H1 (cell line): ENCODE data around the gene PIK3R6. TPM values are rescaled to one million over a fixed set of nuclear protein-coding genes. Genes with fewer than 3 reads are reported as not detected.
A peak's percentile ranks its signal among the peaks of the same experiment; 100 is the strongest.

Experiments
- CTCF ChIA-PET: fragments of 300-600 bp; sonication (Branson Sonifier 250); formaldehyde crosslinking; loops from one replicate; lab custom pipeline; 2021; ENCODE audit not compliant: partially characterized antibody; lab: Charles Lee
- POLR2A ChIA-PET: fragments of 300-600 bp; sonication (Branson Sonifier 250); formaldehyde crosslinking; loops from one replicate; lab custom pipeline; 2021; ENCODE audit warnings: inconsistent platforms; ENCODE audit not compliant: partially characterized antibody; lab: Charles Lee
- DNase-seq, 2 experiments: peaks; one replicate each; pipeline versions ENCODE4 v3.0.0 to v3.0.0-alpha.2; 2010 to 2022; ENCODE audit warnings: low spot score in 2 of 2, low read depth in 1 of 2, mixed read lengths in 1 of 2
- FAIRE-seq: peaks from 2 replicates; lab custom pipeline; 2011; peaks lifted over from hg19 to GRCh38; lab: Jason Lieb, UNC
- H2AFZ ChIP-seq: 2 replicates; pipeline ENCODE4 v1.8.1; 2012; ENCODE audit warnings: low read length, inconsistent platforms
- H2AK5ac ChIP-seq: 2 replicates; pipeline ENCODE4 v1.6.1; 2013; ENCODE audit warnings: low read depth, low read length
- H2BK120ac ChIP-seq: replicated peaks from 2 replicates; pipeline ENCODE3; 2013; ENCODE audit warnings: low read depth, low read length, inconsistent platforms
- H2BK12ac ChIP-seq: 2 replicates; pipeline ENCODE4 v1.6.1; 2013; ENCODE audit warnings: low read depth, low read length
- H2BK15ac ChIP-seq: 2 replicates; pipeline ENCODE4 v1.6.1; 2013; ENCODE audit warnings: low read length
- H2BK20ac ChIP-seq: 2 replicates; pipeline ENCODE4 v1.6.1; 2013; ENCODE audit warnings: low read length
- H2BK5ac ChIP-seq: 2 replicates; pipeline ENCODE4 v1.6.1; 2013; ENCODE audit warnings: low read depth, low read length
- H3K14ac ChIP-seq: 2 replicates; pipeline ENCODE4 v1.6.1; 2013; ENCODE audit warnings: inconsistent platforms; ENCODE audit not compliant: insufficient read length
- H3K18ac ChIP-seq: 2 replicates; pipeline ENCODE4 v1.6.1; 2013; ENCODE audit warnings: low read length; ENCODE audit errors: extremely low read depth
- H3K23ac ChIP-seq: 2 replicates; pipeline ENCODE4 v1.6.1; 2013; ENCODE audit warnings: inconsistent platforms; ENCODE audit not compliant: insufficient read length
- H3K23me2 ChIP-seq: 2 replicates; pipeline ENCODE4 v1.6.1; 2013; ENCODE audit warnings: low read depth, low read length
- H3K27ac ChIP-seq: 2 replicates; pipeline ENCODE4 v1.6.1; 2011; ENCODE audit warnings: low read depth, low read length, inconsistent platforms
- H3K27me3 ChIP-seq, 4 experiments: replicated peaks in 1 of 4; 1 replicate in 1 of 4; 2 replicates in 3 of 4; pipeline versions ENCODE4 v1.6.1 to v1.8.1; 2011 to 2013; ENCODE audit warnings: low read length in 3 of 4, mild to moderate bottlenecking in 3 of 4, inconsistent platforms in 2 of 4, mixed read lengths in 2 of 4, moderate library complexity in 1 of 4; ENCODE audit not compliant: control insufficient read depth in 3 of 4, insufficient read depth in 3 of 4; ENCODE audit errors: extremely low read depth in 1 of 4
- H3K36me3 ChIP-seq, 4 experiments: 2 replicates each; pipeline versions ENCODE4 v1.6.1 to v1.8.1; 2011 to 2013; ENCODE audit warnings: mild to moderate bottlenecking in 4 of 4, low read length in 3 of 4, moderate library complexity in 2 of 4, control low read depth in 1 of 4, inconsistent platforms in 1 of 4; ENCODE audit not compliant: insufficient read depth in 4 of 4, control insufficient read depth in 2 of 4
- H3K4ac ChIP-seq: replicated peaks from 2 replicates; pipeline ENCODE3; 2013; ENCODE audit warnings: low read length, low read depth, mixed read lengths, inconsistent platforms; ENCODE audit not compliant: insufficient read length
- H3K4me1 ChIP-seq, 4 experiments: replicated peaks in 1 of 4; 1 replicate in 1 of 4; 2 replicates in 3 of 4; pipeline versions ENCODE4 v1.6.1 to v1.8.1; 2011 to 2013; ENCODE audit warnings: low read length in 3 of 4, inconsistent platforms in 2 of 4, mixed read lengths in 1 of 4; ENCODE audit not compliant: insufficient read depth in 4 of 4, control insufficient read depth in 3 of 4
- H3K4me2 ChIP-seq, 2 experiments: 2 replicates each; pipeline versions ENCODE4 v1.6.1 to v1.8.1; 2011 to 2013; ENCODE audit warnings: low read depth in 2 of 2, low read length in 2 of 2, control low read depth in 1 of 2, inconsistent platforms in 1 of 2, mild to moderate bottlenecking in 1 of 2; ENCODE audit not compliant: insufficient read depth in 1 of 2
- H3K4me3 ChIP-seq, 4 experiments: fragments of 200-600, 300-600 bp in 1 of 4; sonication (generic), shearing (Covaris generic), sonication (Bioruptor Twin) in 1 of 4; 2 replicates each; pipeline versions ENCODE4 v1.5.1 to v1.8.1; 2011 to 2016; ENCODE audit warnings: low read length in 4 of 4, low read depth in 3 of 4, control low read depth in 2 of 4, inconsistent platforms in 2 of 4, mild to moderate bottlenecking in 2 of 4, mixed read lengths in 1 of 4, moderate library complexity in 1 of 4; ENCODE audit not compliant: insufficient read depth in 2 of 4; ENCODE audit errors: extremely low read depth in 1 of 4
- H3K56ac ChIP-seq: replicated peaks from 2 replicates; pipeline ENCODE3; 2013; ENCODE audit warnings: low read depth, mild to moderate bottlenecking, mixed read lengths, low read length, inconsistent platforms; ENCODE audit not compliant: insufficient read length
- H3K79me1 ChIP-seq: 2 replicates; pipeline ENCODE4 v1.6.1; 2013; ENCODE audit warnings: low read depth, low read length, control low read depth
- H3K79me2 ChIP-seq, 2 experiments: 2 replicates each; pipeline versions ENCODE4 v1.6.1 to v1.8.1; 2012 to 2013; ENCODE audit warnings: low read length in 2 of 2, mild to moderate bottlenecking in 2 of 2, inconsistent platforms in 1 of 2; ENCODE audit not compliant: insufficient read depth in 2 of 2, control insufficient read depth in 1 of 2
- H3K9ac ChIP-seq, 4 experiments: replicated peaks in 1 of 4; 1 replicate in 1 of 4; 2 replicates in 3 of 4; pipeline versions ENCODE4 v1.6.1 to v1.8.1; 2011 to 2013; ENCODE audit warnings: low read depth in 3 of 4, low read length in 3 of 4, control low read depth in 2 of 4, mild to moderate bottlenecking in 2 of 4, moderate library complexity in 2 of 4, inconsistent platforms in 1 of 4; ENCODE audit errors: extremely low read depth in 1 of 4
- H3K9me3 ChIP-seq, 2 experiments: 2 replicates each; pipeline versions ENCODE4 v1.6.1 to v1.8.1; 2012 to 2013; ENCODE audit warnings: mild to moderate bottlenecking in 2 of 2, moderate library complexity in 2 of 2, control low read depth in 1 of 2, inconsistent platforms in 1 of 2, low read depth in 1 of 2, low read length in 1 of 2, mixed read lengths in 1 of 2; ENCODE audit not compliant: insufficient read depth in 2 of 2
- H4K20me1 ChIP-seq, 2 experiments: replicated peaks in 1 of 2; 2 replicates each; pipeline versions ENCODE3 to v1.8.1; 2011 to 2013; ENCODE audit warnings: inconsistent platforms in 2 of 2, low read length in 2 of 2, mild to moderate bottlenecking in 1 of 2; ENCODE audit not compliant: insufficient read depth in 2 of 2, control insufficient read depth in 1 of 2
- H4K5ac ChIP-seq: 2 replicates; pipeline ENCODE4 v1.6.1; 2013; ENCODE audit warnings: low read length, low read depth, mixed read lengths, inconsistent platforms; ENCODE audit not compliant: insufficient read length
- H4K8ac ChIP-seq: 2 replicates; pipeline ENCODE4 v1.8.0; 2013; ENCODE audit warnings: mild to moderate bottlenecking, moderate library complexity, low read length, inconsistent platforms; ENCODE audit not compliant: insufficient read depth; ENCODE audit errors: extremely low read depth
- H4K91ac ChIP-seq: replicated peaks from 2 replicates; pipeline ENCODE3; 2013; ENCODE audit warnings: low read length, mixed read lengths, inconsistent platforms; ENCODE audit not compliant: insufficient read length
- RAD21 ChIP-seq, 2 experiments: IDR thresholded peaks in 1 of 2; conservative IDR thresholded peaks in 1 of 2; 2 replicates each; pipeline ENCODE4 v1.6.1; 2011; ENCODE audit warnings: low read depth in 2 of 2, low read length in 2 of 2, improper control_type of control experiment in 1 of 2, inconsistent platforms in 1 of 2, mild to moderate bottlenecking in 1 of 2, moderate library complexity in 1 of 2
- SUZ12 ChIP-seq: fragments of 200-600 bp; sonication (generic); IDR thresholded peaks from 2 replicates; pipeline ENCODE4 v1.6.1; 2012; ENCODE audit warnings: mild to moderate bottlenecking, inconsistent platforms, low read length, moderate library complexity, mixed read lengths
- TCF12 ChIP-seq: IDR thresholded peaks from 2 replicates; pipeline ENCODE4 v1.6.1; 2011; ENCODE audit warnings: low read depth, mild to moderate bottlenecking, low read length
- WGBS, 2 experiments: shearing (Covaris generic) in 1 of 2; methylation state at CpG; one replicate each; pipeline versions ENCODE4 v1.1.6 to v1.1.7; 2013 to 2015; ENCODE audit warnings: low lambda C conversion rate in 2 of 2, mixed read lengths in 2 of 2, inconsistent platforms in 1 of 2, low coverage in 1 of 2, missing lambda C conversion rate in 1 of 2; ENCODE audit not compliant: insufficient replicate concordance in 2 of 2, insufficient coverage in 1 of 2, insufficient read length in 1 of 2; ENCODE audit errors: extremely low coverage in 1 of 2, missing lambda C conversion rate in 1 of 2; 5-methylcytosine and 5-hydroxymethylcytosine counted together
- polyA plus RNA-seq, 7 experiments: library from polyadenylated mRNA; depleted of rRNA in 3 of 7; stranded (reverse) in 5 of 7; unstranded in 2 of 7; fragments of >200 nt in 5 of 7; fragments of 200-250 nt in 2 of 7; gene quantifications; 1 replicate in 5 of 7; 2 replicates in 1 of 7; 4 replicates in 1 of 7; pipeline versions ENCODE4 v1.2.1 to v1.2.3, GENCODE V29; 2011 to 2013; ENCODE audit warnings: missing spikeins in 2 of 7, mixed read lengths in 2 of 7
- total RNA-seq: library from RNA; stranded (reverse); fragmentation: NEBNext Ultra II Directional; extraction: Animal tissue kit (Norgen Biotek cat#: 25700); gene quantifications from 2 replicates; pipeline ENCODE4 v1.2.1, GENCODE V29; 2021

The PIK3R6 gene
- total and polyA plus RNA-seq, 2 of the 8 experiments (the other 6 are each of a cell fraction or from before 2014, with no cell fraction given): 0.24 to 1.2 TPM

- 68% methylated on average over 10 of the region's 10 CpGs; no CpG with 5 or more reads in 1 of the 2 experiments for WGBS, 2 experiments
- H3K36me3 ChIP-seq: no peaks in the 10 kb centered on the region
- no peak overlapping the region for H2AFZ ChIP-seq
- H4K8ac ChIP-seq: no peak overlapping the region
- TF ChIP-seq SUZ12: no peak
- no peak for TF ChIP-seq TCF12
- TF ChIP-seq RAD21 (IDR thresholded peaks at IDR 0.05 in 1 of 2, conservative IDR thresholded peaks at IDR 0.05 in 1 of 2; ENCODE audit: low read depth in 2 of 2, low read length in 2 of 2): no peak
- peak overlapping the region in 1 of 2 experiments; percentile 15; a peak in 1 of 4 replicates for H3K4me2 ChIP-seq
- H3K9me3 ChIP-seq: peaks cover 4 to 13% of the 10 kb centered on the region in 2 experiments; a peak in 3 of 4 replicates
- no peak overlapping the region for H2BK120ac ChIP-seq
- H2BK15ac ChIP-seq: no peak overlapping the region
- peak overlapping the region; percentile 55; the same call in 1 of the 2 replicates for H3K18ac ChIP-seq
- H3K27me3 ChIP-seq: no peaks in the 10 kb centered on the region; a peak in 2 of 7 replicates
- H2BK5ac ChIP-seq: no peak overlapping the region
- H3K23me2 ChIP-seq: no peaks in the 10 kb centered on the region
- H2BK20ac ChIP-seq: no peak overlapping the region
- no peaks in the 10 kb centered on the region for H3K79me2 ChIP-seq
- DNase-seq: no peak
- H3K27ac ChIP-seq: no peak overlapping the region
- no peaks in the 10 kb centered on the region for H4K20me1 ChIP-seq
- H4K91ac ChIP-seq: no peak overlapping the region
- no peak overlapping the region for H3K56ac ChIP-seq
- no peak overlapping the region for H3K9ac ChIP-seq
- H4K5ac ChIP-seq: no peak overlapping the region
- POLR2A ChIA-PET: interaction anchor here (1.3 kb wide), 1 partner anchor 9 kb away, joined by 4 read pairs; the partner anchor contains the start of gene MFSD6L
- H3K79me1 ChIP-seq: no peaks in the 10 kb centered on the region; the same call in 1 of the 2 replicates
- no peak overlapping the region for H3K4ac ChIP-seq
- no peak overlapping the region for H3K14ac ChIP-seq
- FAIRE-seq: no peak
- H3K4me3 ChIP-seq: 0 out of 8 replicates have a peak overlapping the region, but pooled peaks of 1 of the 4 experiments have one; percentile 7
- H2BK12ac ChIP-seq: no peak overlapping the region; the same call in 1 of the 2 replicates
- H3K23ac ChIP-seq: no peak overlapping the region
- H2AK5ac ChIP-seq: no peak overlapping the region
- peaks cover 0 to 5% (median 3%) of the 10 kb centered on the region in 4 experiments; a peak in 5 of 7 replicates for H3K4me1 ChIP-seq
- CTCF ChIA-PET: interaction anchor here (0.8 to 1.0 kb wide), 2 partner anchors 37 to 39 kb away, joined by 3 read pairs; no protein-coding TSS in a partner anchor
Measured at GRCh38 chr17:8789743-8790142, 77.7 kb downstream of the PIK3R6 start.
